Stimulated activated naive CD4-positive, alpha-beta T cell treated with Interleukin-2 at 50 U/mL for 16 hours (primary cell): ENCODE measurements around the gene PLCH2.

Source experiments
- DNase-seq: peaks from one replicate; lab custom pipeline; 2025; lab: John Stamatoyannopoulos, UW

Gene PLCH2

DNA sequence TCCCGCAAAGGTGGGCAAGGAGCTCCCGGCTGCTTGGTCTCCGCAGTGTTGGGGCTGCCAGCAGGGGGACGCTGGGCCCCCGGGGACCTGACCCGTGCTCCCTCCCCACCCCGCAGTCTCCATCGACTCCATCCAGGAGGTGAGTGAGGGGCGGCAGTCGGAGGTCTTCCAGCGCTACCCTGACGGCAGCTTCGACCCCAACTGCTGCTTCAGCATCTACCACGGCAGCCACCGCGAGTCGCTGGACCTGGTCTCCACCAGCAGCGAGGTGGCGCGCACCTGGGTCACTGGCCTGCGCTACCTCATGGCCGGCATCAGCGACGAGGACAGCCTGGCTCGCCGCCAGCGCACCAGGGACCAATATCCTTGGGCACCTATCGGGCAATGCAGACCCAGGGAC, 3.5 kb downstream of the PLCH2 start:
- DNase-seq = no peak

DNA sequence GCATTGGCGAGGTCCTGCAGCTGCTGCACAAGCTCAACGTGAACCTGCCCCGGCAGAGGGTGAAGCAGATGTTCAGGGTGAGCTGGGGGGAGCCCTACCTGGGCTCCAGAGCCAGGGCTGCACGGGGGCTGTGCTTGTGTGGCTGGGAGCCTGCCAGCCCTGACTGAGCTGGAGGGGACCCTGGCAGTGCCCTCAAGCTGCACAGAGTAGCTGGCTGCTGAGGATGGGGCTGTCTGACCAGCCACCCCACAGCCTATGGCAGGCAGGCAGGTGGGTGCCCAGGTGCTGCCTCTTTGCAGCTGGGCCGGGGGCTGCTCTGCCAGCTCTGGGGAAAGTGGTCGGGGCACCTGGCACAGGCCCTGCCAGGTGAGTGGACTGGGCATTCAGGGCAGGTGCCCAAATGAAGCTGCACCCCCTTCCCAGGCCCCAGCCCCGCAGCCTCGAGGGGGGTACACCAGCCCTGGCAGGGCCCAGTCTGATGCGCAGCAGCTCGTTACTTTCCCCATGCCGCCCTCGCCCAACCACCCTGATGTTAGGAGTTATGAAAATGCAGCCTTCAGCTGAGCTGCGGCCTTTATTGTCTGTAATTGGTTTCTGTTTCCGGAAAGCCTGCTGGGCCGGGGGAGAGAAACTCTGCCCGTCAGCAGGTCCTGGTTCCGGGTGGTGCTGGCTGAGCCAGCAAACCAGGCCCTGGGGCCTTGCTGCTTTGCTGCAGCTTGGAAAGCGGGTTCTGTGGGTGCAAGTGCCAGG, 4.3 kb downstream of the PLCH2 start:
- no peak for DNase-seq

DNA sequence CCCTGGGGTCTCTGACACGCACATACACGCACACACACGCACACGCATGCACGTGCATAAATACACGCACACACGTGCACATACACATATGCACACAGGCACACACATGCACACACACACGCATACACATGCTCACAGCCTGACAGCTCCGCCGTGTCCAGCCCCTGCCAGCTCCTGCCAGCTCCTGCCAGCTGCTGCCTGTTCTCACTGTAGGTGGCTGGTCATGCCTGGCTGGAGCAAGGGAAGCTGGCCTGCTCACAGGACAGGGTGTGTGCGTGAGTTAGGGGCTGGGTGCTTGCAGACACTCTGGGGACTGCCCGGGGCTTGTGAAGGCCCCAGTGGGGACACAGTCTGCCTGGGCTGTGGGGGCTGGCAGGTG, 4.9 kb downstream of the PLCH2 start:
- no peak for DNase-seq

- no peak for DNase-seq
Observed at GRCh38 chr1:2481885-2482284, 5.8 kb downstream of the PLCH2 start.

GRCh38 chr1:2482588-2482987, 6.5 kb downstream of the PLCH2 start:
- no peak for DNase-seq

DNA sequence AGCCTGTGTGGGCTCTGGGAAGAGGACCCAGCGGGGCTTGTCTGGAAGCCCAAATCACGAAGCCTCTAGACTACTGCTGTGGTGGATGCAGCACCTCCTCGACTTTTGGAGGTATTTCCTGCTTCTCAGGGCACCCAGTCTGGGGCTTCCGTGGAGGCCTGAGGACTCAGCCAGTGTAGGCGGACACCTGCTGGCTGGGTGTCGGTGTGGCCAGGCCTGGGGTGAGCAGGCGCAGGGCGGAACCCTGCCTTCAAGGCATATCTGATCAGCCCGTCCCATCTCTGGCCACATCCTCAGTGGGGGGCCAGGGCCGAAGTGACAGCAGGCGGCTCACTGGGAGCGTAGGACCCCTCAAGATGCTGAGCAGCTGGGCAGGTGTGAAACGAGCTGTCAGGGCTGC, 6.9 kb downstream of the PLCH2 start:
- DNase-seq = no peak

- DNase-seq = no peak
Observed at GRCh38 chr1:2483970-2484369, 7.9 kb downstream of the PLCH2 start.

DNA sequence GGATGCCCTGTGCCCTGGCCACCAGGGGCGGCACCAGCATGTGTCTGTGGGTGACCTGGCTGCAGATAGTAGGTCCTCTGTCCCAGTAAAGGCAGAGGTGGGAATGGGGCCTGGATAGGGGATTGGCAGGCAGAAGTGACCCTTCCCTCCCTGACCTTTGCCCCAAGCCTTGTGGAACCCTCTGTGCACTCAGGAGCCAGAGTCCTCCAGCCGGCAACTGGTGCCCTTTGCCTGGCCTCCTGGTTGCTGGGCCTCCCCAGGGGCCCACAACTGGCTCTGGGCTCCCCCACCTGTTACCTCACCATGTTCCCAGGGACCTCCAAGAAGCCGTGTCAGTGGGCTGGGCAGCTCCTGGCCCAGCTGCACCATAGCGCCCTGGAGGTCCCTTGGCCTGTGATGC, 10.0 kb downstream of the PLCH2 start:
- DNase-seq = no peak

DNA sequence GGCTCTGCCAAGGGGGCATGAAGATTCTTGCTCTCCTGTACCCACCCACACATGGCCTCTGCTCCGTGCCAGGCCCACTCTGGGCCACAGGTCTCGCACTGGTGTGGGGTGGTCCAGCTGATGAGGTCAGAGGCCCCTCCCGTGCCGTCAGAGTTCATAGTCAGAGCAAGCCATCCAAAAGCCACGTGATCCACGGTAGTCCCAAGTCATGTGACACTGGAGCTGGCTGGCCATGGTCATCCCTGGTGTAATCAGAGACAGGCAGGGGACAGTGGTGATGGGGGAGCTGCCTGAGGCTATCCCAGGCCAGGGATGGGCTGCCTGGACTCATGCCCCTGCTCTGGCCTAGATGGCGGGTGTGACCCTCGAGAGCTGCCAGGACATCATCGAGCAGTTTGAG, 10.5 kb downstream of the PLCH2 start:
- no peak for DNase-seq

DNA sequence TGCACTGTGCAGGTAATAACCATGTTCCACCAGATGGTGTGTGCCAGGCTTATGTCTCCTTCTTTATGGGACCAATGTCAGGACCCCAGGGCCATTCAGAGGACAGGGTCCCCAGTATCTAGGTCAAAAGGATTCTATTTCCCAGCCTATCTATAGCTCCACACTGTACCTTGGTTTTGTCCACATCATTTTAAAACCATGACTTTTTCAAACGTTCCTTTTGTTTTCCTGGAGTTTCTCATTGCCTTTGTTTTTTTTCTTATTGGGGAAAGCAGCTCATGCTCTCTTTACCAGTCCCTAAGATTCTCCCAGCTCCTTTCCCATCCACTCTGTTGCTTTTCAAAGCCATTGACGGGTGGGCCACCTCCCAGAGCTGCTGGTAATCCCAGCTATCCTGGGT, 12.6 kb downstream of the PLCH2 start:
- DNase-seq = no peak

GRCh38 chr1:2489615-2490014, 13.5 kb downstream of the PLCH2 start:
- DNase-seq = no peak

GRCh38 chr1:2492091-2492490, 16.0 kb downstream of the PLCH2 start:
- DNase-seq = no peak

- DNase-seq = no peak
Observed at GRCh38 chr1:2493218-2493617, 17.1 kb downstream of the PLCH2 start.

DNA sequence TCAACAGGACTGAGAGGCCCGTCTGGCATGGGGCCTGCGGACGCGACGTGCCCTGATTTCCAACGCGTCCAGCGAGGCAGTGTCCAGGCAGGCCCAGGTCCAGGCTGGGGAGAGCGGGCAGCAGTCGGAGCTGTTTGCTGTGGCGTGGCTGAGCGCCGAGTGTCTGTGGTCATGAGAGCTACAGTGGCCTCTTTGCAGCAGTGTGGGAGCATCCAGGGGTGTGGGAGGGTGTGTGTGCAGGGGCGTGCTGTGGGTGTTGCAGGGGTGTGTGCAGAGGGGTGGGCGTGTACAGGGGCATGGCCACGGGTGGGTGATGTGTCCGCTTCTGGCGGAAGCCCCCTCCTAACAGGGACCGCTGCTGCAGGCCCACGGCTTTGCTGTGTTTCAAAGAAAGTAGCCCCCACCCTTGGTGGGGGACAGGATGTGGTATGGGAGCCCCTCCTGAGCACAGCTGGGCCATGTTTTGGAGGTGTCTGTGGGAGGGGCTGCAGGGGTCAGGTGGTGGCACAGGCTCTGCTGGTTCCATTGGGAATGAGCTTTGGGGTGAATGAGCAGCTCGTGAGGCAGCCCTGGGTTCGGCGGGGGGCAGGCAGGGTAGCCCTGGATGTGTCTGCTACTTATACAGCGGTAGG, 17.7 kb downstream of the PLCH2 start:
- no peak for DNase-seq

DNA sequence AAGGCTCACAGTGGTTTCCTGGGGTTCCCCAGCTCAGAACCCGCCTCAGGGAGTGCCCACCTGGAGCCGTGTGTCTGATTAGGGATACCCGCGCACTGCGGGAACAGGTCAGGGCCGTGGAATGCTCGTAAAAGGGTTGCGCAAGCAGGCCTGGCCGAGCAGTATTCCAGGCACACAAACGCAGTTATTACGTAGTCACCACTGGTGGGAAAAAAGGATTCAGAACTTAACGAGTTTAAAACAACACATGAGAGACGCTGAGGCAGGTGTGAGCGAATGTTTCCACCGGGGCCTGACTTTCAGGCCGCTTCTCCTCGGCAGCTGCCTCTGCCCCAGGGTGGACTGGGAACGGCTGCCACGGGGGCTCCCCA, 18.2 kb downstream of the PLCH2 start:
- DNase-seq = no peak

DNA sequence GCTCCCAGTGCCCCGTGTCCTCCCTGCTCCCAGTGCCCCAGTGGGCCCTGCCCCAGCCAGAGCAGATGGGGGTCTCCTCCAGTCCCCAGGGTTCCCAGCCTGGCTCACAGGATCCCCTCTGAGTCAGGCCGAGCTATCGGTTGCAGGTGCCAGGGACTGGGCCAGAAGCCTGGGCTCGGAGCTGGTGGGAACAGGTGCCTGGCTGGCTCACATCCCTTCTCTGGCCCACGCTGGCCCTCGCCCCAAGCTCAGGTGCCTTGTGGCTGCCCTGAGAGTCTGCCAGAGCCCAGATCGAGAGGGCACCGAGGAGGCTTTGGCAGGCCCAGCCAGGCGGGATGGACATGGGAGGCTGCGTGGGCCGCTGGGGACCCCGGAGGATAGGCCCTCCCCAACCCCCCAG, 18.9 kb downstream of the PLCH2 start:
- no peak for DNase-seq

GRCh38 chr1:2495546-2495945, 19.5 kb downstream of the PLCH2 start:
- DNase-seq = no peak

DNA sequence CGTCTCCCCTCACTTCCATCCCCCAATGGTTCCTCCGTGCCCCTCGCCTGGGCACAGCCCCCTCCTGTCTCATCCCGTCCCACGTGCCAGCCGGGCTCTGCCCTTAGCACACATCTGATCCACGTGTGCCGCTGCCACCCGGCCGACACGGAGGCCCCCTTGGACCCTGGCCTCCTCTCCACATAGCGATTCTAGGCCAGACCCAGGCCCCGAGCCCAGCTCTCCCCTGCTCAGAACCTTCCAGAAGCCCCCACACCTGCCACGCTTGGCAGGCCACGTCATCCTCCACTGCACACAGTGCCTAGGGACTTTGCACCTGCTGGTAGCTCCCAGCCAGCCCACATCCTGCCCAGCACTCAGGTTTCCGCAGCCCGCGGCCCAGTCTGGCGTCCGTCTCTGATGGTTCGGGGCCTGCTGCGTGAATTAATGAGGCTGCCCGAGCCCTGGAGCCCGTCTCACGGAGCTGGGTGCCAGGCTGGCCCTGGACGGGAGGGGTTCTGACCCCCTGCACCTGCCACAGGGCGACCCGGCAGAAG, 20.1 kb downstream of the PLCH2 start:
- no peak for DNase-seq

- no peak for DNase-seq
Observed at GRCh38 chr1:2496746-2497145, 20.7 kb downstream of the PLCH2 start.

DNA sequence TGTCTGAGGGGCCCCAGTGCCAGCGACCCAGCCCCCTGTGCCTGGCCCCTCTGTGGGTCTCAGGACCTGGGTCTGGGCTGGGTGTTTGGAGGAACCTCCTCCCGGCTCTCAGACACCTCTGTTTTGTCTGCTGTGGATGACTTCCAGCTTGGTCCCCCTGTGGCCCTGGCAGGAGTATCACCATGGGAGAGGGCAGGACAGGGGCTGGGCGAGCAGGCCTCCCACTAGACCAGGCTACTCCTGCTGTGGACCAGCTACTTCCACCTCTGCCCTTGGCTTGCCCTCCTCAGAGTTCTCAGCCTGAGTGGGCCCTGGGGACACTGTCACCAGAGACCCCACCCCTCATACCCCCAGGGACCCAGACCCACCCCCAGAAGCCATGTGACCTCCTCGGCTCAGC, 21.8 kb downstream of the PLCH2 start:
- DNase-seq = no peak

DNA sequence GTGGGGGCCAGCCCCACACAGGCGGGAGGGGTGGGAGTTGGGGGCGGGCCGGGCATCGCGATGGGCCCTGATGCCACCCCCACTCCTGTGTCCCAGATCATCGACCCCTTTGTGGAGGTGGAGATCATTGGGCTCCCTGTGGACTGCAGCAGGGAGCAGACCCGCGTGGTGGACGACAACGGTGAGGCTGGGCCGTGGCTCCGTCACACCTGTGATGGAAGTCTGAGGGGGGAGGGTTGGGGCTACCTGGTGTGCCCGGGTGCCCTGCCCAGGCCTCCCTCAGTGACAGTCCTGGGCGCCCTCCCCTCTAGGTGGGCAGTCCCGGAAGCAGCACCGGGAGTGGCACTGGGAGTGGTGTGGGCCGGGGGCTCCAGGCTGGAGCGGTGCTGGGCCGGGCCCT, 22.6 kb downstream of the PLCH2 start:
- no peak for DNase-seq

DNA sequence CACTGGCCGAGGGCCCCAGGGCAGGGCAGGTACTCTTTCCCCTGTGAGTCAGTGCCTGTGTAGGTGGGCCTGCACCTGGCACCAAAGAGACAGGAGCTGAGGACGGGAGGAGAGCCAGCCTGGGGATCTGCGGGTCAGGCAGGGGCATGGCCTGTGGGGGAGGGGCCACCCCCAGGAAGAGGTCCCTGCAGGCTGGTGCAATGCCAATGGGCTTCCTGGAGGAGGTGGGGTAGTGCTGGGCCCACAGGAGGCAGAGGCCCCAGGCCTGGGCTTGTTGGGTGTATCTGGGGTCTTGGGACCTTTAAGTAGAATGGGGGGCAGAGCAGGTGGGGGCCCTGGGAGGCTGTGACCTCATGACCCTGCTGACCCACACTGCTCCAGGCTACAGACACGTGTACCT, 23.2 kb downstream of the PLCH2 start:
- DNase-seq = no peak

DNA sequence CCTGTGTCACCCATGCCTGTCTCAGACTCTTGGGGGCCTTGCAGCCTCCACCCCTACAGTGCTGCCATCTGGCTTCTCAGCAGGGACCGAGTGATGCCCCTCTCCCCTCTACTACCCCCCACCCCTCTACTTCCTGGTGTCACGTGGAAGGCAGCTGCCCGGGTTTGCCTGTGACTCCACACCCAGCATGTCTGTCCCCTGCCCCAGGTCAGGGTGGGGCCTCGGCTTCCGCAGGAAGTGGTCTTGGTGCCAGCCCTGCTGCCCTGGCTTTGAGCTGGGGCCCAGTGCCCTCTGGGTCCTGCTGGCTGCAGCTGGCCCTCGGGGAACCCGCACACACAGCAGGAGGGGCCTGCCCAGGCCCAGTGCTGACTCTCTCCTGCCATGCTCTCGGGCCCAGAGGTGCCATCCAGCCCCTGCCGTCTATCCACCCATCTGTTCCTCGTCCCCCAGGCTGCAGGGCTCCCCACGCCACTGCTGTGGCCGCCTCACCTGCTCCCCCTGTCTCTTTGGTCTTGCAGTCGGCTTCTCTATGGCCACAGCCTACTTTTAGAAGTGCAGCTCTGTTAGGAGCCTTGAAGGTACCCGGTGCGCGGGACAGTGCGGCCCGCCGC, 24.0 kb downstream of the PLCH2 start:
- no peak for DNase-seq
